ENCODE measurements around the gene PACRG.

DNA sequence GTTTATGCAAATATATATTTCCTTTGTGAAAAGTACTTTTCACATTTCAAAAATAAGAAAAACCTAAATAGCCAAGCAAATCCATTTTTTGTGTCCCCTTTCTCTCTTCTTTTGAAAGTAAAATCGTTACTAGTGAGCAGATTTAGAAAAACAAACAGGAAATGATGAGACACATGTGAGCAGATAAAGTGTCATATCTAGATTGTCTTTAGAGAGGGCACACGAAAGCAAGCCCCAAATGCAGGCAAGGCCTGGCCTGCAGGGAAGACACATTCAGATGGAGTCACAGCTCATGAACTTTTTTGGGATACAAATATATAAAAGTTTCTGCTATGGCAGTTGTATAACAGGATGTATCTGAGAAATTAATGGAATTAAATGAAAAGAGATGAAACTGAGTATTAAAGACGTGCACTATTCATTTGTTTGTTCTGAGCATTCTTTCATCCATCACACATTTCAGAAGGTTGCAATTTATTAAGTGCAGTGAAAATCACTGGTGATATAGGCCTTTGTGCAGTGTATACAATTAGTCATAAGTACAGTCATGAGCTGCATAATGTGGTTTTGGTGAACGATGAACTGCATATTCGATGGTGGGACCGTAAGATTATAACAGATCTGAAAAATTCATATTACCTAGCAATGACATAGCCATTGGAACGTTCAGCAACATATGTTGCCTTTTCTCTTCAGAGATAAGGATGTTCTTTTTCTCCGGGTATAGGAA lies 101.4 kb downstream of the PACRG start:
- no peak for TF ChIP-seq EP300 (IDR thresholded peaks at IDR 0.05; ENCODE audit: borderline replicate concordance in 1 of 2, control insufficient read depth in 1 of 2, low read depth in 2 of 2, low read length in 2 of 2)
- TF ChIP-seq, protein P1, sequence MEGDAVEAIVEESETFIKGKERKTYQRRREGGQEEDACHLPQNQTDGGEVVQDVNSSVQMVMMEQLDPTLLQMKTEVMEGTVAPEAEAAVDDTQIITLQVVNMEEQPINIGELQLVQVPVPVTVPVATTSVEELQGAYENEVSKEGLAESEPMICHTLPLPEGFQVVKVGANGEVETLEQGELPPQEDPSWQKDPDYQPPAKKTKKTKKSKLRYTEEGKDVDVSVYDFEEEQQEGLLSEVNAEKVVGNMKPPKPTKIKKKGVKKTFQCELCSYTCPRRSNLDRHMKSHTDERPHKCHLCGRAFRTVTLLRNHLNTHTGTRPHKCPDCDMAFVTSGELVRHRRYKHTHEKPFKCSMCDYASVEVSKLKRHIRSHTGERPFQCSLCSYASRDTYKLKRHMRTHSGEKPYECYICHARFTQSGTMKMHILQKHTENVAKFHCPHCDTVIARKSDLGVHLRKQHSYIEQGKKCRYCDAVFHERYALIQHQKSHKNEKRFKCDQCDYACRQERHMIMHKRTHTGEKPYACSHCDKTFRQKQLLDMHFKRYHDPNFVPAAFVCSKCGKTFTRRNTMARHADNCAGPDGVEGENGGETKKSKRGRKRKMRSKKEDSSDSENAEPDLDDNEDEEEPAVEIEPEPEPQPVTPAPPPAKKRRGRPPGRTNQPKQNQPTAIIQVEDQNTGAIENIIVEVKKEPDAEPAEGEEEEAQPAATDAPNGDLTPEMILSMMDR (IDR thresholded peaks at IDR 0.05 in 2 of 3, conservative IDR thresholded peaks at IDR 0.05 in 1 of 3; ENCODE audit: control insufficient read depth in 2 of 3, extremely low read depth in 1 of 3, insufficient read depth in 1 of 3, low read depth in 3 of 3, low read length in 3 of 3), result no peak
- TF ChIP-seq ZNF274 (IDR thresholded peaks at IDR 0.05; ENCODE audit: insufficient read depth, insufficient read length), result no peak
- TF ChIP-seq, protein P2, sequence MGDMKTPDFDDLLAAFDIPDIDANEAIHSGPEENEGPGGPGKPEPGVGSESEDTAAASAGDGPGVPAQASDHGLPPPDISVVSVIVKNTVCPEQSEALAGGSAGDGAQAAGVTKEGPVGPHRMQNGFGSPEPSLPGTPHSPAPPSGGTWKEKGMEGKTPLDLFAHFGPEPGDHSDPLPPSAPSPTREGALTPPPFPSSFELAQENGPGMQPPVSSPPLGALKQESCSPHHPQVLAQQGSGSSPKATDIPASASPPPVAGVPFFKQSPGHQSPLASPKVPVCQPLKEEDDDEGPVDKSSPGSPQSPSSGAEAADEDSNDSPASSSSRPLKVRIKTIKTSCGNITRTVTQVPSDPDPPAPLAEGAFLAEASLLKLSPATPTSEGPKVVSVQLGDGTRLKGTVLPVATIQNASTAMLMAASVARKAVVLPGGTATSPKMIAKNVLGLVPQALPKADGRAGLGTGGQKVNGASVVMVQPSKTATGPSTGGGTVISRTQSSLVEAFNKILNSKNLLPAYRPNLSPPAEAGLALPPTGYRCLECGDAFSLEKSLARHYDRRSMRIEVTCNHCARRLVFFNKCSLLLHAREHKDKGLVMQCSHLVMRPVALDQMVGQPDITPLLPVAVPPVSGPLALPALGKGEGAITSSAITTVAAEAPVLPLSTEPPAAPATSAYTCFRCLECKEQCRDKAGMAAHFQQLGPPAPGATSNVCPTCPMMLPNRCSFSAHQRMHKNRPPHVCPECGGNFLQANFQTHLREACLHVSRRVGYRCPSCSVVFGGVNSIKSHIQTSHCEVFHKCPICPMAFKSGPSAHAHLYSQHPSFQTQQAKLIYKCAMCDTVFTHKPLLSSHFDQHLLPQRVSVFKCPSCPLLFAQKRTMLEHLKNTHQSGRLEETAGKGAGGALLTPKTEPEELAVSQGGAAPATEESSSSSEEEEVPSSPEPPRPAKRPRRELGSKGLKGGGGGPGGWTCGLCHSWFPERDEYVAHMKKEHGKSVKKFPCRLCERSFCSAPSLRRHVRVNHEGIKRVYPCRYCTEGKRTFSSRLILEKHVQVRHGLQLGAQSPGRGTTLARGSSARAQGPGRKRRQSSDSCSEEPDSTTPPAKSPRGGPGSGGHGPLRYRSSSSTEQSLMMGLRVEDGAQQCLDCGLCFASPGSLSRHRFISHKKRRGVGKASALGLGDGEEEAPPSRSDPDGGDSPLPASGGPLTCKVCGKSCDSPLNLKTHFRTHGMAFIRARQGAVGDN (IDR thresholded peaks at IDR 0.05), result no peak
- TF ChIP-seq IKZF2 (IDR thresholded peaks at IDR 0.05), result no peak
- no peak for TF ChIP-seq MYC (IDR thresholded peaks at IDR 0.05; ENCODE audit: insufficient read depth, insufficient read length, insufficient replicate concordance, low read length, severe bottlenecking)
- TF ChIP-seq PAX5 (IDR thresholded peaks at IDR 0.05; ENCODE audit: borderline replicate concordance, low read depth, low read length), result no peak
